AG08396 (cell line): ENCODE results near the gene EMD.
"Not testable (repeated sequence)": the region's sequence is repeated elsewhere in the genome, so short reads cannot be mapped to it uniquely, and the experiment has no call there.

ENCODE experiments used
- DNase-seq: peaks from one replicate; pipeline ENCODE4 v3.0.0; 2012; ENCODE audit warnings: low spot score, mixed read lengths

Gene EMD

DNA sequence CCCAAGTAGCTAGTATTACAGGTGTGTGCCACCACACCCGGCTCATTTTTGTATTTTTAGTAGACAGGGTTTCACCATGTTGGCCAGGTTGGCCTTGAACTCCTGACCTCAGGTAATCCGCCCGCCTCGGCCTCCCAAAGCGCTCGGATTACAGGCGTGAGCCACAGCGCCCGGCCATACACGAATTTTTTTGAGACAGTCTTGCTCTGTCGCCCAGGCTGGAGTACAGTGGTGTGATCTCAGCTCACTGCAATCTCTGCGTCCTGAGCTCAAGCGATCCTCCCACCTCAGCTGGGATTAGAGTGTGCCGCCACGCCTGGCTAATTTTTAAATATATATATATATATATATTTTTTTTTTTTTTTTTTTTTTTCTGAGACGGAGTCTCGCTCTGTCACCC lies 17.3 kb downstream of the EMD start:
- DNase-seq = not testable (repeated sequence)

DNA sequence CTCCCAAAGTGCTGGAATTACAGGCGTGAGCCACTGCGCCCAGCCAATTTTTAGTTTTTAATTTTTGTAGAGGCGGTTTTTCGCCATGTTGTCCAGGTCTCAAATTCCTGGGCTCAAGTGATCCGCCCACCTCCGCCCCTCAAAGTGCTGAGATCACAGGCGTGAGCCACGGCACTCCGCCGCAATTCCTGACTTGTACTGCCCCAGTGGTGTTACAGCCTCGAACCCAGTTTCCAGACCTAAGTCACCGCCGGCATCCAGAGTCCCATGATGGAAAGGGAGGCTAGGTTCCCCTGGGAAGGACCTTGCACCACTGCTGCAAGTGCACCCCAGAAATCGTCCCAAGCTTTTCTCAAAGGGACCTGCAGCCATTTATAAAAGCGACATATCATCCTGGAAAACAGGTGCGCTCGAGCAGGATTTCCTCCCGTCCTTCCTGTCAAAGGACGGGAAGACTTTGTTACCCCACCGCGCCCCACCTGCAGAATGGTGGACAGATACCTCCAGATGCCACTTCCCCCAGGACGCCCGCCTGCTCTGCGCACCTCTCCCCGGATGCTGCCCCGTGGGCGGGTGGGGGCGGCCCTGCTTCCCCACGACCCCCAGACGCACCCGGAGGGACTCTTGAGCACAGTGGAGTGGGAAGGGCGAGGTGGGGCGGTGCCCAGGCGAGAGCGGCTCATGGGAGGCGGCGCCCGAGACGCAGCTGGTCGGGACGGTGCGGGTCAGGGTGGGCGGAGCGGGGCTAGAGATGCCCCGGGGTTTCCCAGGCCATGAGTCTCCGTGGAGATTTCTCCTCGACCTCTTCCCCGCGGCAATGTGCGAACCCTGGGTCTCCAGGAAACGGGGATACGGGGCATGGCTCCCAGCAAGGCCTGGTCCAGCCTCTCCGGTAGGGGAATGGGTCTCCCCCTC lies 18.1 kb downstream of the EMD start:
- peak; percentile 68 for DNase-seq

- DNase-seq = peak; percentile 97
Observed at GRCh38 chrX:154397888-154398667, 19.0 kb downstream of the EMD start, which contains the start of gene RPL10. Gene RPL10, plus strand, starts transcription at chrX:154398377. Its CDS starts 143 bp downstream, at chrX:154398520.

- no peak for DNase-seq
Observed at GRCh38 chrX:154398668-154399526, 19.8 kb downstream of the EMD start.

GRCh38 chrX:154399527-154400368 lies 20.7 kb downstream of the EMD start:
- no peak for DNase-seq

DNA sequence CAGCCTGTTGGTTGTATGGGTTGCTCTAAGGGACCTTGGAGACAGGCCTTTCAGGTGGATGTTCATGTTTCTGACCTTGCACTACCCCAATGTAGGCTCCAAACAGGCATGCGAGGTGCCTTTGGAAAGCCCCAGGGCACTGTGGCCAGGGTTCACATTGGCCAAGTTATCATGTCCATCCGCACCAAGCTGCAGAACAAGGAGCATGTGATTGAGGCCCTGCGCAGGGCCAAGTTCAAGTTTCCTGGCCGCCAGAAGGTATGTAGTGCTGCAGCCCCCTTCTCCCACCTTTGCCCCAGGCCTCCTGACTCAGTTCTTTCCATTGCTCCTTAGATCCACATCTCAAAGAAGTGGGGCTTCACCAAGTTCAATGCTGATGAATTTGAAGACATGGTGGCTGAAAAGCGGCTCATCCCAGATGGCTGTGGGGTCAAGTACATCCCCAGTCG lies 21.3 kb downstream of the EMD start:
- not testable (repeated sequence) for DNase-seq

- no peak for DNase-seq
Observed at GRCh38 chrX:154401045-154401799, 22.1 kb downstream of the EMD start.

- DNase-seq = no peak
Observed at GRCh38 chrX:154401918-154402621, 23.0 kb downstream of the EMD start.

GRCh38 chrX:154402622-154403127 lies 23.6 kb downstream of the EMD start:
- no peak for DNase-seq

DNA sequence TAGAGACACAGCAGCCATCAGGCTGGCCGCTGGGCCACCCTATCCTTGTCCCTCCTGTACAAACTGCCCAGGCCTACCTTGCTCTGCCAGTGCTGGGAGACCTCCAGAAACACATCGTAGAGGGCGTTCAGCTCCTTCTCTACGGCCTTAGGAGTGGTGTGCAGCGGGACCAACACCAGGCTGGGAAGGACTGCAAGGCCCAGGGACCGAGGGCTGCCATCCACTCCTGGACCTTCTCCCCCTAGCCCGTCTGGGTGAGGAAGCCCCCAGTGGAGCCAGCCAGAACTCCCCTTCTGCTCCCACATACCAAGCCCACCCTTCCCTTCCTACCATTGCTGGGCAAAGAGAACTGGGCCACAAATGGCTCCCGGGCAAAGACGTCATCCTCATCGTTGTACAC lies 24.1 kb downstream of the EMD start:
- no peak for DNase-seq

- no peak for DNase-seq
Observed at GRCh38 chrX:154403858-154404257, 24.8 kb downstream of the EMD start.

- no peak for DNase-seq
Observed at GRCh38 chrX:154404625-154405192, 25.6 kb downstream of the EMD start.

DNA sequence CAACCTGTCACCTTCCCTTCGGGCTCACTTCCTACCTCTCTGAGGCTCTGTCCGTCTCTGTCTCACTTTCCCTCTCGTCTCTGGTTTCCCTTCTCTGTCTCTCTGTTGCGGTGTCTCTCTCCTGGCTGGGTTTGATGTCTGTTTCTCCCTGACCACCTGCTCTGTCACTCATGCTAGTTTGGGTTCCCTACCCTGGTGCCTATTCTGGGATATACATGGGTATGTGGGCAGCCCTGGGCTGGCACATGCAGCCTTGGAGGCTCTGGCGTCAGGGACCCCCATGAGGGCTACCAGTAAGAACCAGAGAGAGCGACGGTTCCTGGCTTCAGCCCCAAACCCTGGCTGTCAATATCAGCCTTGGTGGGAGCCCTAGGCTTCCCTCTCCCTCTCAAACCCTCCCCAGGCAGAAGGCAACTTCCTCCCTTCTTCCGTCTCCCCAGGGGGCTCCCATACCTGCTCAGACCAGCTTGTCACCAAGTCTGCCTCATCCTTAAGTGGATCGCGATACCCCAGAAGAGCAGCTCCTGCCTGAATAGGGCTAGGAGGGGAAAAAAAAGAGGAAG lies 29.6 kb downstream of the EMD start:
- no peak for DNase-seq

GRCh38 chrX:154409222-154409871 lies 30.3 kb downstream of the EMD start, which contains the start of gene DNASE1L1:
Gene DNASE1L1, minus strand, starts transcription at chrX:154409254. Its CDS starts 3,686 bp downstream, at chrX:154405568.
- peak; percentile 62 for DNase-seq

GRCh38 chrX:154411981-154412340 lies 32.9 kb downstream of the EMD start:
- DNase-seq = peak; percentile 62

DNA sequence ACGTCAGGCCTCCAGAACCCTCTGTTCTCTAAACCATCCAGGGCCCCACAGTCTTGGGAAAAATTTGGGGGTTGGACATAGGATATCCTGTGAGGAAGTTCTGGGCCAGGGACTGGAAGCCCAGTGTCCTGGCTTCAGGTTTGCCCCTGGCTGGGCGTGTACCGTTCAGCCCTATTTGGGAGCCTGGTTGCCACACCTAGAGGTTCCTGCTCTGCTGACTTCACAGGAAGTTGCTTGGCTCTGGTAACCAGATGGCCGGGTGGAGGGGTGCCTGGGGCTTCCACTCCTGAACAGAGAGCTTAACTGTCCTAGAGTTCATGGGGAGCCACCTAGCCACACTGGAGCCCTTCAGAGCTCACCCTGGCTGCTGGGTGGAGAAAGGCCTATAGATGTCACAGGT lies 33.4 kb downstream of the EMD start:
- no peak for DNase-seq

- DNase-seq = no peak
Observed at GRCh38 chrX:154413142-154413541, 34.0 kb downstream of the EMD start.

DNA sequence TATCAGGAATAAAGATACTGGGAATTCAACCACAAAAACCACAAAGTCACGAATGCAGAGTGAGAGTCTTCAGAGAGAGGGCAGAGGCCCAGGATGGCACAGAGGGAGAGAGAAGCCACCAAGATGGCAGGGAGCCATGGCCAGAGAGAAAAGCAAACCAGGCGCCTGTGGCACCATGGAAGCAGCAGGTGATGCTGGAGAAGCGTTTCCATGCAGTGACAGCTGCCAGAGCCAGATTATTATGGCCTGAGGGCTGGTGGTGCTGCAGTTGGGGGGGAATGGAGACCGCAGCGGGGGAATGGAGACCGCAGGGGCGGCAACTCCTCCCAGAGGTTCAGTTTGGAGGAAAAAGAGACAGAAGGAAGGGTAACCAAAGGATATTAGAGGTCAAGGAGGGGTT lies 38.1 kb downstream of the EMD start:
- no peak for DNase-seq
